ENCODE measurements around the gene TMCO2. TPM values are rescaled to one million over a fixed set of nuclear protein-coding genes. Genes with fewer than 3 reads are reported as not detected.

Gene TMCO2
- total and polyA plus RNA-seq, 10 of the 15 experiments (the other 5 are each of a cell fraction or from before 2014, with no cell fraction given): not detected

- TF ChIP-seq RELB (IDR thresholded peaks at IDR 0.05; ENCODE audit: low read depth) (peak; percentile 99), ZNF24 (IDR thresholded peaks at IDR 0.05) (peak; percentile 76), BHLHE40 (IDR thresholded peaks at IDR 0.05; ENCODE audit: borderline replicate concordance in 1 of 2, low read depth in 2 of 2, low read length in 1 of 2) (peak; percentile 71), SMARCA5 (IDR thresholded peaks at IDR 0.05) (peak; percentile 72), BCL11A (IDR thresholded peaks at IDR 0.05; ENCODE audit: low read depth, low read length) (0 out of 2 replicates have a peak, but pooled peaks have one; percentile 3), CREB1 (IDR thresholded peaks at IDR 0.05; ENCODE audit: low read depth) (peak; percentile 85), ZBTB33 (IDR thresholded peaks at IDR 0.05) (no peak; the same call in 1 of the 2 replicates), CEBPZ (IDR thresholded peaks at IDR 0.05; ENCODE audit: low read depth, low read length) (no peak), SPI1 (IDR thresholded peaks at IDR 0.05; ENCODE audit: borderline replicate concordance, insufficient read depth, low read depth, low read length) (no peak), HDAC6 (IDR thresholded peaks at IDR 0.05; ENCODE audit: unreplicated experiment) (no peak), ZNF274 (IDR thresholded peaks at IDR 0.05; ENCODE audit: insufficient read depth, insufficient read length) (no peak), ETV6 (conservative IDR thresholded peaks at IDR 0.05 in 1 of 2, IDR thresholded peaks at IDR 0.05 in 1 of 2; ENCODE audit: borderline replicate concordance in 1 of 2, low read depth in 1 of 2) (peak in 1 of 2 experiments; percentile 48; a peak in 1 of 4 replicates), PAX5 (IDR thresholded peaks at IDR 0.05; ENCODE audit: borderline replicate concordance, low read depth, low read length) (peak; percentile 58; the same call in 1 of the 2 replicates), FOXM1 (IDR thresholded peaks at IDR 0.05; ENCODE audit: low read depth, low read length) (peak; percentile 49; the same call in 1 of the 2 replicates), NR2C2 (IDR thresholded peaks at IDR 0.05; ENCODE audit: borderline replicate concordance, control insufficient read depth, insufficient read length, low read depth) (no peak), SUPT20H (IDR thresholded peaks at IDR 0.05; ENCODE audit: borderline replicate concordance, control insufficient read depth, low read depth, low read length) (no peak), E2F4 (IDR thresholded peaks at IDR 0.05; ENCODE audit: low read depth, low read length) (0 out of 2 replicates have a peak, but pooled peaks have one; percentile 39), SIX5 (IDR thresholded peaks at IDR 0.05; ENCODE audit: low read depth, low read length, severe bottlenecking) (peak; percentile 49), EP300 (IDR thresholded peaks at IDR 0.05; ENCODE audit: borderline replicate concordance in 1 of 2, control insufficient read depth in 1 of 2, low read depth in 2 of 2, low read length in 2 of 2) (0 out of 4 replicates have a peak, but pooled peaks of 1 of the 2 experiments have one; percentile 51)
Observed at GRCh38 chr1:40257688-40258444, 10.1 kb downstream of the TMCO2 start, which contains the start of gene ZMPSTE24 (continued).
